GM23338 (cell line): Measurements from ENCODE around the gene ZNF593OS. TPM values are rescaled to one million over a fixed set of nuclear protein-coding genes. Genes with fewer than 3 reads are reported as not detected.

Experiments used
- ATAC-seq: fragments of 200-7000 bp; cut with Tn5 transposase; 3 replicates; pipeline ENCODE4 v1.9.1; 2020
- DNase-seq: peaks from one replicate; pipeline ENCODE4 v3.0.0-alpha.2; 2015; ENCODE audit warnings: low spot score
- H2AFZ ChIP-seq: fragments of 200-600 bp; sonication (generic); 2 replicates; pipeline ENCODE4 v1.8.0; 2016; ENCODE audit warnings: antibody characterized with exemption, mild to moderate bottlenecking, moderate library complexity
- H3F3A ChIP-seq: fragments of 200-600 bp; sonication (generic); replicated peaks from 2 replicates; pipeline ENCODE4 v1.8.0; 2017; ENCODE audit warnings: antibody characterized with exemption, mixed run types, low read depth
- H3K27ac ChIP-seq: fragments of 200-600 bp; sonication (generic); 2 replicates; pipeline ENCODE4 v1.6.1; 2016; ENCODE audit warnings: low read depth
- H3K27me3 ChIP-seq: fragments of 200-600 bp; sonication (generic); 2 replicates; pipeline ENCODE4 v1.8.0; 2016; ENCODE audit warnings: mild to moderate bottlenecking, mixed run types, moderate library complexity; ENCODE audit not compliant: insufficient read depth
- H3K36me3 ChIP-seq: fragments of 200-600 bp; sonication (generic); 2 replicates; pipeline ENCODE4 v1.8.0; 2016; ENCODE audit warnings: mild to moderate bottlenecking; ENCODE audit not compliant: insufficient read depth
- H3K4me1 ChIP-seq: fragments of 200-600 bp; sonication (generic); 2 replicates; pipeline ENCODE4 v1.8.0; 2016; ENCODE audit warnings: mild to moderate bottlenecking, moderate library complexity; ENCODE audit not compliant: insufficient read depth
- H3K4me2 ChIP-seq: fragments of 200-600 bp; sonication (generic); 2 replicates; pipeline ENCODE4 v1.7.1; 2017; ENCODE audit warnings: mixed run types
- H3K4me3 ChIP-seq: fragments of 200-600 bp; sonication (generic); 2 replicates; pipeline ENCODE4 v1.6.1; 2016; ENCODE audit warnings: mixed run types
- H3K79me2 ChIP-seq: fragments of 200-600 bp; sonication (generic); replicated peaks from 2 replicates; pipeline ENCODE4 v1.8.0; 2017; ENCODE audit warnings: mild to moderate bottlenecking; ENCODE audit not compliant: insufficient read depth
- H3K9me2 ChIP-seq: fragments of 200-600 bp; sonication (generic); 2 replicates; pipeline ENCODE4 v1.8.0; 2017; ENCODE audit not compliant: insufficient read depth
- H4K20me1 ChIP-seq: fragments of 200-600 bp; sonication (generic); replicated peaks from 2 replicates; pipeline ENCODE4 v1.8.0; 2017; ENCODE audit warnings: mild to moderate bottlenecking; ENCODE audit not compliant: insufficient read depth
- H3K27ac Mint-ChIP-seq: 2 replicates; pipeline ENCODE4 v1.8.0; 2020; ENCODE audit warnings: inconsistent platforms, mild to moderate bottlenecking, moderate library complexity, mixed read lengths
- H3K27me3 Mint-ChIP-seq: 3 replicates; pipeline ENCODE4 v1.8.0; 2022; ENCODE audit warnings: low read depth, mild to moderate bottlenecking, moderate library complexity, mixed read lengths, inconsistent platforms; ENCODE audit not compliant: insufficient read depth, poor library complexity
- H3K36me3 Mint-ChIP-seq: 3 replicates; pipeline ENCODE4 v1.8.0; 2021; ENCODE audit warnings: low read depth, mild to moderate bottlenecking, inconsistent platforms, moderate library complexity, mixed read lengths
- H3K4me1 Mint-ChIP-seq: 3 replicates; pipeline ENCODE4 v1.8.0; 2020; ENCODE audit warnings: mild to moderate bottlenecking, inconsistent platforms, mixed read lengths
- H3K4me3 Mint-ChIP-seq: 3 replicates; pipeline ENCODE4 v1.8.0; 2021; ENCODE audit warnings: moderate library complexity, mild to moderate bottlenecking, inconsistent platforms, mixed read lengths
- H3K9me3 Mint-ChIP-seq: 3 replicates; pipeline ENCODE4 v1.8.0; 2020; ENCODE audit warnings: moderate library complexity, mild to moderate bottlenecking, inconsistent platforms, mixed read lengths
- CREB1 ChIP-seq: fragments of 250-450 bp; sonication (Bioruptor Pico); IDR thresholded peaks from 2 replicates; pipeline ENCODE4 v1.5.0; 2020; ENCODE audit warnings: low read depth, mild to moderate bottlenecking, moderate library complexity
- CTCF ChIP-seq, 2 experiments: fragments of 200-600 bp in 1 of 2; sonication (generic) in 1 of 2; conservative IDR thresholded peaks; 2 replicates each; pipeline versions ENCODE4 v1.5.1 to v1.6.1; 2016 to 2017; ENCODE audit warnings: antibody characterized with exemption in 2 of 2, low read depth in 2 of 2, mild to moderate bottlenecking in 2 of 2, moderate library complexity in 1 of 2
- ETS1 ChIP-seq: IDR thresholded peaks from 2 replicates; pipeline ENCODE4 v1.6.1; 2016; ENCODE audit warnings: antibody characterized with exemption
- EZH2 ChIP-seq: fragments of 200-600 bp; sonication (generic); IDR thresholded peaks from one replicate; pipeline ENCODE4 v1.8.0; 2017; ENCODE audit warnings: antibody characterized with exemption, mild to moderate bottlenecking, low read depth; ENCODE audit not compliant: unreplicated experiment
- EZH2phosphoT487 ChIP-seq: fragments of 200-600 bp; sonication (generic); IDR thresholded peaks from one replicate; pipeline ENCODE4 v1.8.1; 2018; ENCODE audit warnings: antibody characterized with exemption; ENCODE audit not compliant: unreplicated experiment
- REST ChIP-seq: IDR thresholded peaks from one replicate; pipeline ENCODE4 v1.6.1; 2018; ENCODE audit warnings: antibody characterized with exemption; ENCODE audit not compliant: unreplicated experiment
- STAT1 ChIP-seq: IDR thresholded peaks from one replicate; pipeline ENCODE4 v1.6.1; 2016; ENCODE audit warnings: antibody characterized with exemption; ENCODE audit not compliant: unreplicated experiment
- ZNF114 ChIP-seq: fragments of 250-450 bp; sonication (Bioruptor Pico); IDR thresholded peaks from 2 replicates; pipeline ENCODE4 v1.5.0; 2020; ENCODE audit warnings: mild to moderate bottlenecking, moderate library complexity
- ZNF331 ChIP-seq: fragments of 250-450 bp; sonication (Bioruptor Pico); IDR thresholded peaks from 2 replicates; pipeline ENCODE4 v1.5.0; 2020; ENCODE audit warnings: low read depth, mild to moderate bottlenecking, moderate library complexity
- polyA plus RNA-seq: library from polyadenylated mRNA; unstranded; fragments of >200 nt; fragmentation: Nextera tagmentation; extraction: Ambion mirVana; gene quantifications from 2 replicates; pipeline ENCODE4 v1.2.1, GENCODE V29; 2016
- total RNA-seq: library from RNA; depleted of rRNA; stranded (reverse); fragments of >200 nt; shearing (Covaris generic); gene quantifications from 2 replicates; pipeline ENCODE4 v1.2.3, GENCODE V29; 2014

ZNF593OS gene
- total and polyA plus RNA-seq, 2 experiments from 2014 or later, result 1.1 TPM; not detected in 1

- no peak for TF ChIP-seq REST
- TF ChIP-seq ZNF331, result no peak
These were observed 29.5 kb downstream of the ZNF593OS start (continued) for GRCh38 chr1:26142159-26142558.

GRCh38 chr1:26138974-26139558, 32.6 kb downstream of the ZNF593OS start:
- Mint-ChIP-seq H3K27me3 (peaks cover 7% of the 10 kb centered on the region), H3K4me1 (peaks cover 4% of the 10 kb centered on the region; the same call in 1 of the 3 replicates), H3K9me3 (no peaks in the 10 kb centered on the region; the same call in 2 of the 3 replicates), H3K4me3 (no peak overlapping the region), H3K27ac (no peak overlapping the region), H3K36me3 (no peaks in the 10 kb centered on the region)
- no peak for TF ChIP-seq STAT1
- Histone ChIP-seq H3K4me1 (no peaks in the 10 kb centered on the region), H3K27me3 (peaks cover 4% of the 10 kb centered on the region; the same call in 1 of the 2 replicates), H3K27ac (no peak overlapping the region), H3K4me2 (no peak overlapping the region), H3K36me3 (no peaks in the 10 kb centered on the region), H2AFZ (peak overlapping the region; percentile 86), H3K4me3 (no peak overlapping the region), H4K20me1 (no peaks in the 10 kb centered on the region), H3F3A (no peaks in the 10 kb centered on the region), H3K9me2 (no peaks in the 10 kb centered on the region), H3K79me2 (no peaks in the 10 kb centered on the region)
- DNase-seq, result no peak
- ATAC-seq, result no peak

- H3K4me3 ChIP-seq, result no peak overlapping the region
- no peaks in the 10 kb centered on the region for H3K9me2 ChIP-seq
- no peaks in the 10 kb centered on the region for H3F3A ChIP-seq
- no peaks in the 10 kb centered on the region for H3K4me1 ChIP-seq
- Mint-ChIP-seq H3K27me3 (peaks cover under 1% of the 10 kb centered on the region), H3K36me3 (no peaks in the 10 kb centered on the region), H3K4me3 (no peak overlapping the region), H3K9me3 (no peaks in the 10 kb centered on the region; the same call in 2 of the 3 replicates), H3K4me1 (peaks cover 4% of the 10 kb centered on the region; the same call in 1 of the 3 replicates), H3K27ac (no peak overlapping the region)
- no peaks in the 10 kb centered on the region for H3K79me2 ChIP-seq
- no peak overlapping the region for H3K4me2 ChIP-seq
- H3K36me3 ChIP-seq, result no peaks in the 10 kb centered on the region
- H2AFZ ChIP-seq, result no peak overlapping the region
- DNase-seq (no peak), ATAC-seq (no peak)
- H3K27ac ChIP-seq, result no peak overlapping the region
- no peaks in the 10 kb centered on the region for H3K27me3 ChIP-seq
- no peaks in the 10 kb centered on the region for H4K20me1 ChIP-seq
- TF ChIP-seq ZNF331 (no peak), CREB1 (no peak), ETS1 (no peak), EZH2 (no peak), ZNF114 (CRISPR knock-in tag) (no peak), REST (no peak), EZH2phosphoT487 (no peak), CTCF (conservative IDR thresholded peaks at IDR 0.05; ENCODE audit: low read depth in 2 of 2) (no peak)
These were observed 37.2 kb downstream of the ZNF593OS start for GRCh38 chr1:26134466-26134865.
